ENCODE measurements around the gene KIF7. TPM values are rescaled to one million over a fixed set of nuclear protein-coding genes. Genes with fewer than 3 reads are reported as not detected.
"Not testable (repeated sequence)": the region's sequence is repeated elsewhere in the genome, so short reads cannot be mapped to it uniquely, and the experiment has no call there.

KIF7 gene, protein sequence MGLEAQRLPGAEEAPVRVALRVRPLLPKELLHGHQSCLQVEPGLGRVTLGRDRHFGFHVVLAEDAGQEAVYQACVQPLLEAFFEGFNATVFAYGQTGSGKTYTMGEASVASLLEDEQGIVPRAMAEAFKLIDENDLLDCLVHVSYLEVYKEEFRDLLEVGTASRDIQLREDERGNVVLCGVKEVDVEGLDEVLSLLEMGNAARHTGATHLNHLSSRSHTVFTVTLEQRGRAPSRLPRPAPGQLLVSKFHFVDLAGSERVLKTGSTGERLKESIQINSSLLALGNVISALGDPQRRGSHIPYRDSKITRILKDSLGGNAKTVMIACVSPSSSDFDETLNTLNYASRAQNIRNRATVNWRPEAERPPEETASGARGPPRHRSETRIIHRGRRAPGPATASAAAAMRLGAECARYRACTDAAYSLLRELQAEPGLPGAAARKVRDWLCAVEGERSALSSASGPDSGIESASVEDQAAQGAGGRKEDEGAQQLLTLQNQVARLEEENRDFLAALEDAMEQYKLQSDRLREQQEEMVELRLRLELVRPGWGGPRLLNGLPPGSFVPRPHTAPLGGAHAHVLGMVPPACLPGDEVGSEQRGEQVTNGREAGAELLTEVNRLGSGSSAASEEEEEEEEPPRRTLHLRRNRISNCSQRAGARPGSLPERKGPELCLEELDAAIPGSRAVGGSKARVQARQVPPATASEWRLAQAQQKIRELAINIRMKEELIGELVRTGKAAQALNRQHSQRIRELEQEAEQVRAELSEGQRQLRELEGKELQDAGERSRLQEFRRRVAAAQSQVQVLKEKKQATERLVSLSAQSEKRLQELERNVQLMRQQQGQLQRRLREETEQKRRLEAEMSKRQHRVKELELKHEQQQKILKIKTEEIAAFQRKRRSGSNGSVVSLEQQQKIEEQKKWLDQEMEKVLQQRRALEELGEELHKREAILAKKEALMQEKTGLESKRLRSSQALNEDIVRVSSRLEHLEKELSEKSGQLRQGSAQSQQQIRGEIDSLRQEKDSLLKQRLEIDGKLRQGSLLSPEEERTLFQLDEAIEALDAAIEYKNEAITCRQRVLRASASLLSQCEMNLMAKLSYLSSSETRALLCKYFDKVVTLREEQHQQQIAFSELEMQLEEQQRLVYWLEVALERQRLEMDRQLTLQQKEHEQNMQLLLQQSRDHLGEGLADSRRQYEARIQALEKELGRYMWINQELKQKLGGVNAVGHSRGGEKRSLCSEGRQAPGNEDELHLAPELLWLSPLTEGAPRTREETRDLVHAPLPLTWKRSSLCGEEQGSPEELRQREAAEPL (N-terminal part only)
- under 1 TPM; 0.11 to 0.53 TPM for total RNA-seq

DNA sequence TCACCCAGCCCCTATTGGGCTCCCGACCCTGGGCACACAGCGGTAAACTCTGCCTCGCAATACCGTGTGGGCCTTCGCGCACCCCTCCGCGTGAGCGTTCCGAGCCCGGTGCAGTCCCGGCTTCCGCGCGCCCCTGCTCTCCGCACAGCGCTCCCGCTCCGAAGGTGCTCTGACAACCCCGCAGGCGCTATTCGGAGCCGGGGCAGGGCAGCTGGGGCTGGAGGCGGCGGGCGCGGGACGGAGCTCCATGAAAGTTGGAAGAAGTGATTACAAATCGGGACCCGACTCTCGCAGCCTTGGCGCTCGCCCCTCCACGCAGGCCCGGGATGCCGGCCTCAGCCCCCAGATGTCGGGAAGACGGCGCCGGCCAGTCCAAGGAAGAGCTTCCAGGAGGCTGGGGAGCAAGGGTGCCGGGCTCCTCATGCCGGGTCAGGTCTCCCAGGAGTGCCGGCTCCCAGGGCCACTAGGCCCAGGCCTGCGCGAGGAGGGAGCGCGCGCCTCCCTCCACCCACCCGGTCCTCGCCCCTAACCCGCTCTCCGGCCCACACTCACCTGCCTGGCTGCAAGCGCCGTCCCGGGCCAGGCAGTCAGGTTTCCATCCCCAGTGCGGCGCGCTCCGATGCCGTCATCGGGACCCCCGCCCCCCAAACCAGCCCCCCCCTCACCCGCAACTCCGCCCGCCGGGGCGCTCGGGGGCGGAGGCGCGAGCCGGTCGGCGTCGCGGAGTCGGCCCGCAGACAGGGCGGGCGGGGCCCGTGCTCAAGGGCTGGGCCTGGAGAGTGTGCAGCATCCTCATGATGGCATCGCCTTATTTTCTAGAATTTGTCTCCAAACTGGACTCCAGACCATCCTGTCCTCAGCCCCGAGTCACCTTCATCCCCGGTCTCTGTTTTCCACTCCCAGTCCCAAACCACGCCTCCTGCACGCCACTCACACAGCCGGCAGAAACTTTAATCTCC lies at the start of gene KIF7:
Gene KIF7 (minus strand): TSS at position 621 of the 959 bp plus-strand sequence. CDS start 2,537 bp downstream, outside the sequence.
- H3K27me3 Mint-ChIP-seq = peaks cover 37% of the 10 kb centered on the region
- no peak within 1 kb of the TSS for H3K27ac Mint-ChIP-seq
- H3K4me1 Mint-ChIP-seq = peaks cover 8% of the 10 kb centered on the region
- peak; percentile 50 for ATAC-seq (replicated peaks)
- no peaks in the 10 kb centered on the region for H3K9me3 Mint-ChIP-seq
- peak within 1 kb of the TSS; percentile 75 for H3K4me3 Mint-ChIP-seq
- H3K36me3 Mint-ChIP-seq (ENCODE audit: low read depth) = peaks cover 5% of the 10 kb centered on the region

- Mint-ChIP-seq H3K27me3 (peaks cover 37% of the 10 kb centered on the region), H3K27ac (no peak overlapping the region), H3K4me3 (no peak overlapping the region), H3K36me3 (ENCODE audit: low read depth) (no peaks in the 10 kb centered on the region), H3K4me1 (no peaks in the 10 kb centered on the region), H3K9me3 (no peaks in the 10 kb centered on the region)
- ATAC-seq (replicated peaks) = no peak
Measured at GRCh38 chr15:89704411-89704810, 49.1 kb upstream of the KIF7 start.

DNA sequence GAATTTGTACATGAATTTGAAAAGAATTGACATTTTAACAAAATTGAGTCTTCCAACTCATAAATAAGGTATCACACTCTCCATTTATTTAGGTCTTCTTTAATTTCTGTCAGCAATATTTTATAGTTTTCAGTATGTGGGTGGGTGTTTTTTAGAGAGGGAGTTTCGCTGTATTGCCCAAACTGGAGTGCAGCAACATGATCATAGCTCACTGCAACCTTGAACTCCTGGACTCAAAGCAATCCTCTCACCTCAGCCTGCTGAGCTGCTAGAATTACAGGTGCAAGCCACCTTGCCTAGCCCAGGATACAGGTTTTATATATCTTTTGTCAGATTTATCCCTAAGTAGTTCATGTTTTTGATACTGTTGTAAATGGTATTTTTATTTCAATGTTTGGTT lies 39.9 kb upstream of the KIF7 start:
- Mint-ChIP-seq H3K36me3 (ENCODE audit: low read depth) (no peaks in the 10 kb centered on the region), H3K4me1 (peaks cover 5% of the 10 kb centered on the region)
- no peak for ATAC-seq (replicated peaks)

DNA sequence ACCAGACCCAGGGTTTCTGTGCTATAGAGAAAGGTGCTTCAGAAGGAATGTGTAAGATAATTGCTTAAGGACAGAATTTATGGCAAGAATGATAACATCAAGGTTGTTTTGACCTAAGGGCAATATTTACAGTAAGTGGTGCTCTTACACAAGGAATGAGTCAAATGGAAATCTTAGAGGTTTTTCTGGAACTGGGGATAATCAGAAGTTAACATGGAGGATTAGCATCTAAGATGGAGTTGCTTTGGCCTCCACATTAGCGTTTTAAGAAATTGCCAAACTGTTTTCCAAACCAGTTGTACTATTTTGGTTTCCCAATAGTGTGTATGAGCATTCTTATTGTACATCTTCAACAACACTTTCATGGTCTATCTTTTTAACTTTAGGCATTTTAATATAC lies 38.4 kb upstream of the KIF7 start:
- peaks cover 5% of the 10 kb centered on the region for H3K4me1 Mint-ChIP-seq
- no peak overlapping the region for H3K27ac Mint-ChIP-seq
- no peaks in the 10 kb centered on the region for H3K9me3 Mint-ChIP-seq
- H3K36me3 Mint-ChIP-seq (ENCODE audit: low read depth) = no peaks in the 10 kb centered on the region
- ATAC-seq (replicated peaks) = no peak
- no peaks in the 10 kb centered on the region for H3K27me3 Mint-ChIP-seq
- H3K4me3 Mint-ChIP-seq = no peak overlapping the region

More for the DNA sequence above, 39.9 kb upstream of the KIF7 start:
- Mint-ChIP-seq H3K27ac (no peak overlapping the region), H3K4me3 (no peak overlapping the region), H3K27me3 (peaks cover 2% of the 10 kb centered on the region), H3K9me3 (no peaks in the 10 kb centered on the region)

DNA sequence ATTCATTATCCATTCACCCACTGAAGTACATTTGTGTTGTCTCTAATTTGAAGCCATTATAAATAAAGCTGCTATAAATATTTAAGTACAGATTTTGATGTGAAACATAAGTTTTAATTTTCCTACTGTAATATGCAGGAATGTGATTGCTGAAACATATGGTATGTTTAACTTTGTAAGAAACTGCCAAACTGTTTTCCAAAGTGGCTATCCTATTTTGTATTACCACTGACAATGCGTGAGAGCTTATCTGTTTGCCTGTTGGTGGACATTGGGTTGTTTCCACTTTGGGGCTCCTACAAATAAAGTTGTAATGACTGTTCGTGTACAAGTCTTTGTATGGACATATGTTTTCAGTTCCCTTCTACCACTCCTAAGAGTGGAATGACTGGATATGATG lies 37.8 kb upstream of the KIF7 start:
- ATAC-seq (replicated peaks) = no peak
- Mint-ChIP-seq H3K4me3 (no peak overlapping the region), H3K4me1 (peaks cover 5% of the 10 kb centered on the region), H3K9me3 (no peaks in the 10 kb centered on the region), H3K36me3 (ENCODE audit: low read depth) (no peaks in the 10 kb centered on the region), H3K27ac (no peak overlapping the region), H3K27me3 (no peaks in the 10 kb centered on the region)

DNA sequence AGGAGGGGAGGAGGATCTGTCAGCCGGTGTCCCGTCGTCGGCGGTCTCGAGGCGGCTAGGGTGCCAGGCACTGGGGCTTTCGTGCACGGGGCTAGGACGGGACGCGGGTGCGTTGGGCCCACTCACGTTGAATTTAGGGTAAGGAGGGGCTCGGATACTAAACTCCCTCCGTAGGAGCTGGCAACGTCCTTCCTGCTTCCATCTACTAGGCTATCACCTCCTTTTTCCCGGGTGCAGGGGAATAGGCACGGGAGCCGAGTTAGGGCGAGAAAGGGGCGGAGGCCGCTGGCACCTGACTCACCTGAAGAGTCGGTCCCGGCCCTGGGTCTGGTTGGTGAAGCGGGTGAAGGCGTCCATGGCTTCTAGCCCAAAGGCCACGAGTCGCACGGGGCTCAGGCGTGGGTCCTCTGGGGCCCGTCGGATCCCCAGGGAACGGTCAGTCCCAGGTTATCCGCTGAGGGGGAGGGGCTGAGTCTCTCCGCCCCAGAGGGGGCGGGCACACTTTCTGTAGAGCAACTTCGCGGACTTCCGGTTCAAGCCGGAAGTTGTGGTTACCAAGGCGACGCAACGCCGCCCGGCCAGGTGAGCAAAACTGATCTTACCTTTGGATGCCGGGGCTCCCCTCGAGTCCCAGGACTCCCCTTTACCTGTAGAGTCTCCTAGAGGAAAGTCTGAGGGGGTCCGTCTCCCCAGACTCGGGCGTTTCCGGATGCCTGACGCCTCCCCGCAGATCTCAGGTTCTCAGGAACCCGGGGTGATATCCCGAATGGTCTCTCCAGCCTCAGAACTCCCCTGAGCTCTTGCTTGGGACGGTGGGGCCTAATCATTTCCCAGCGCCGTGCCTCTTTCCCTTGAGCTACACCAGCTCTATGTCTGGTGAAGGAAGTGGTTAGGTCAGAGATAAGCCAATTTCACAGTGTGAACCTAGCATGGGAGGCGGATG lies 35.3 kb upstream of the KIF7 start, which contains the start of the genes PEX11A and WDR93:
Gene PEX11A (minus strand): TSS at position 479 of the 943 bp plus-strand sequence. CDS start 122 bp downstream, at position 357.
Gene WDR93 (plus strand): TSS at position 536 of the 943 bp plus-strand sequence. CDS start 10,936 bp downstream, outside the sequence.
- Mint-ChIP-seq H3K36me3 (ENCODE audit: low read depth) (peaks cover 2% of the 10 kb centered on the region), H3K4me3 (peak within 1 kb of the TSS; percentile 87), H3K4me1 (peaks cover 5% of the 10 kb centered on the region), H3K9me3 (no peaks in the 10 kb centered on the region), H3K27me3 (no peaks in the 10 kb centered on the region), H3K27ac (peak within 1 kb of the TSS; percentile 83)
- peak; percentile 97 for ATAC-seq (replicated peaks)

GRCh38 chr15:89689930-89690275 lies 34.6 kb upstream of the KIF7 start:
- ATAC-seq (replicated peaks); H3K9me3 Mint-ChIP-seq; H3K27me3 Mint-ChIP-seq; H3K36me3 Mint-ChIP-seq (ENCODE audit: low read depth); H3K4me1 Mint-ChIP-seq: not testable (repeated sequence)
- Mint-ChIP-seq H3K4me3 (peak overlapping the region; percentile 87), H3K27ac (peak overlapping the region; percentile 83)

GRCh38 chr15:89686522-89686921 lies 31.3 kb upstream of the KIF7 start:
- no peaks in the 10 kb centered on the region for H3K27me3 Mint-ChIP-seq
- ATAC-seq (replicated peaks) = no peak
- peaks cover 5% of the 10 kb centered on the region for H3K4me1 Mint-ChIP-seq
- no peak overlapping the region for H3K27ac Mint-ChIP-seq
- no peaks in the 10 kb centered on the region for H3K9me3 Mint-ChIP-seq
- peaks cover 11% of the 10 kb centered on the region for H3K36me3 Mint-ChIP-seq (ENCODE audit: low read depth)
- H3K4me3 Mint-ChIP-seq = no peak overlapping the region

GRCh38 chr15:89685995-89686394 lies 30.7 kb upstream of the KIF7 start:
- H3K9me3 Mint-ChIP-seq = no peaks in the 10 kb centered on the region
- H3K4me3 Mint-ChIP-seq = no peak overlapping the region
- no peak for ATAC-seq (replicated peaks)
- peaks cover 11% of the 10 kb centered on the region for H3K36me3 Mint-ChIP-seq (ENCODE audit: low read depth)
- no peaks in the 10 kb centered on the region for H3K27me3 Mint-ChIP-seq
- no peak overlapping the region for H3K27ac Mint-ChIP-seq
- peaks cover 2% of the 10 kb centered on the region for H3K4me1 Mint-ChIP-seq

DNA sequence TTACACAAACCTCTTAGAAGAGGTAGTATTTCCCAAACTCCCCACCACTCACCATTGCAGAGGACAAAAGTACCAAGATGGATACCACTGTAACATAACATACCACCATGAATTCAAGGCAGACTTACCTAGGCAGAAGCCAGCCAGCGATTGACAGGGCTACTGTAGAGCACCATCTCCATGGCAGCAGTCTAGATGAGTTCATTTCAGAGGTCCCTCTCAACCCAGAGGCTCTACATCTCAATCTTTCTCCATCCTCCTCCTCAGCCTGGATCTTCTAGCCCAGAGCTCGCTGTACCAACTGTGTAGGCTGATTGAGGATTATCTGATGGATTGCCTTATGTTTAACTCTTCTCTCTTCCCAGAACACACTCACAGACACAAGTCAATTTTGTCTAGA lies 25.9 kb upstream of the KIF7 start:
- no peaks in the 10 kb centered on the region for H3K4me1 Mint-ChIP-seq
- ATAC-seq (replicated peaks) = no peak
- H3K27ac Mint-ChIP-seq = no peak overlapping the region
- no peaks in the 10 kb centered on the region for H3K27me3 Mint-ChIP-seq
- peaks cover 11% of the 10 kb centered on the region for H3K36me3 Mint-ChIP-seq (ENCODE audit: low read depth)
- no peaks in the 10 kb centered on the region for H3K9me3 Mint-ChIP-seq
- no peak overlapping the region for H3K4me3 Mint-ChIP-seq

DNA sequence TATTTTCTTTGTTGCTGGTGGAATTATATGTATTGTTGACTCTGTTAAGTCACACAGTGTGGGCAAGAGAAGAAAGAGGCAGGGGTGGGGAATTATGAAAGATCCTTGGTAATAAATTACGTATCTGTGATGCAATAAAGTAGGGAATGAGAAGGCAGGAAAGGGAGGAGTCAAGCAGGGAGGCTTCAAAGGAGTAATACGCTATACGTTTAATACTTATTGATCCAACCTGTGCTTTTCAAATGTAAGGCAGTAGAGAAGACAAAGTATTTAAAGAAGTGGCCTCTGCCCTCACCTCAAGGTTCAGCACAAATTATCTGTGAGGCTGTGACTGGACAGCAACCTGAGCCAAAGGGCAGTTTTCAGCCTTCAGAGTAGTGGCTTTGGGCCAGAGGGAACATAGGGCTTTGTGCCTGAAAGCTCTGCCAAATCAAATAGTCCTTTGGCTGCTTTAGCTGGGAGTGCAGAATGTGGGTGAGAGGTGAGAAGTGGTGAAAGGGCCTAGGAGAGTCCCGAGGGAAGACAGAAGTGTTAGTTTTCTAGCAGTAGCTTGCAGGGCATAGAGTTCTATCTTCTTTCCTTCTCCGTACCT lies 25.1 kb upstream of the KIF7 start:
- no peaks in the 10 kb centered on the region for H3K4me1 Mint-ChIP-seq
- peaks cover 7% of the 10 kb centered on the region for H3K36me3 Mint-ChIP-seq (ENCODE audit: low read depth)
- no peak overlapping the region for H3K4me3 Mint-ChIP-seq
- H3K9me3 Mint-ChIP-seq = no peaks in the 10 kb centered on the region
- H3K27ac Mint-ChIP-seq = no peak overlapping the region
- H3K27me3 Mint-ChIP-seq = no peaks in the 10 kb centered on the region
- no peak for ATAC-seq (replicated peaks)

DNA sequence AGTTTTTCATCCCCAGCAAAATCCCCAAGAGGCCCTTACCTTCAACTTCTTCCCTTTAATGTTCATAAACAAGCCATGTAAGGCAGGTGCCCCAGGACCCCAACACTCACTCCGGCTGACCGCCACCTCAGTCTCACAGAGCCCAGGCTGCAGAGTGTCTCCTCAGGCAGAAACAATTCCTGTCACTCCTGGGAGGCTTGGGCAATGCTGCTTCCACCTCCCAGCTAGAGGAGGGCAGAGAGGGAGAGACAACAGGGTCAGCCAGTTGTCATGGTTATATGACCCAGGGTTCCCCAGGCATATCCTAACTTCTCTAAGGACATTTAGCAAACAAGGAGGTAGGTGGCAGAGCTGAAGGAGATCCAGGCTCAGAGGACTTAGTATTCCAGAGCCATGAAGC lies 23.9 kb upstream of the KIF7 start, which contains the start of gene PLIN1:
Gene PLIN1 (minus strand): TSS at position 156 of the 400 bp plus-strand sequence. CDS start 1,878 bp downstream, outside the sequence.
- no peak for ATAC-seq (replicated peaks)
- H3K27ac Mint-ChIP-seq = no peak within 1 kb of the TSS
- no peaks in the 10 kb centered on the region for H3K9me3 Mint-ChIP-seq
- H3K4me1 Mint-ChIP-seq = no peaks in the 10 kb centered on the region
- no peaks in the 10 kb centered on the region for H3K27me3 Mint-ChIP-seq
- H3K4me3 Mint-ChIP-seq = no peak within 1 kb of the TSS
- peaks cover 5% of the 10 kb centered on the region for H3K36me3 Mint-ChIP-seq (ENCODE audit: low read depth)

Measured in activated T-helper 17 cell treated with anti-CD3 and anti-CD28 coated beads, Interleukin-2, amount 50 U/mL, for 72 hours (primary cell).